ENCODE results near the gene NOX3. TPM values are rescaled to one million over a fixed set of nuclear protein-coding genes. Genes with fewer than 3 reads are reported as not detected.
"Not testable (repeated sequence)": the region's sequence is repeated elsewhere in the genome, so short reads cannot be mapped to it uniquely, and the experiment has no call there.

NOX3 gene
- total RNA-seq, 1 donor from 2014 or later = not detected

DNA sequence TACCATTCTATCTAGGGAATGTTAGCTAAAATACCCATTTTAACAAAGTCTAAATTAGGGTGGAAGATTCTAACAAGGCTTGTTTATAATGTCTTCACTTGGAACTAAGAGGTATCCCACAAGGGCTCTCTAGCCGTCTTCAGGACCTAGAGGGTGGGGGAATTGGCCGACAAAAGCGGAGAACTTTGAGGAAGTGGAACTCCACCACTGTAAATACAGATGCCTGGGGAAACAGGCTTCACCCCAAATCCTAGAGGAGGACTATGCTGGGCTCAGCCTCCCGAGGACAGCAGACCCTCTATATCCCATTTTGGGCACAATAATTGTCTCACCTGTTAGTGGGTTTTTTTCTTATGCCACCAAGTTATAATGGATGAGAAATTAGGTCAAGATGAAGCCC, 83.4 kb downstream of the NOX3 start:
- TF ChIP-seq POLR2AphosphoS5 (IDR thresholded peaks at IDR 0.05; ENCODE audit: insufficient read depth in 1 of 2, low read depth in 1 of 2) = no peak
- TF ChIP-seq CTCF (IDR thresholded peaks at IDR 0.05) = no peak
- TF ChIP-seq POLR2A (IDR thresholded peaks at IDR 0.05) = no peak
- H3K4me3 ChIP-seq = no peak overlapping the region
- H3K27me3 ChIP-seq = no peaks in the 10 kb centered on the region
- H3K27ac ChIP-seq = no peak overlapping the region
- DNase-seq (ENCODE audit: extremely low spot score in 2 of 2) = no peak
- intact Hi-C loops (cut with DNase I) = no loop called here
- no peaks in the 10 kb centered on the region for H3K36me3 ChIP-seq
- no peaks in the 10 kb centered on the region for H3K4me1 ChIP-seq
- no peaks in the 10 kb centered on the region for H3K9me3 ChIP-seq

GRCh38 chr6:155371230-155371629, 84.4 kb downstream of the NOX3 start:
- intact Hi-C loops (cut with DNase I) = no loop called here
- Histone ChIP-seq H3K36me3 (no peaks in the 10 kb centered on the region), H3K27ac (no peak overlapping the region), H3K9me3 (no peaks in the 10 kb centered on the region), H3K4me3 (no peak overlapping the region), H3K4me1 (no peaks in the 10 kb centered on the region), H3K27me3 (no peaks in the 10 kb centered on the region)
- DNase-seq (ENCODE audit: extremely low spot score in 2 of 2) = no peak
- TF ChIP-seq CTCF (IDR thresholded peaks at IDR 0.05) (no peak), POLR2AphosphoS5 (IDR thresholded peaks at IDR 0.05; ENCODE audit: insufficient read depth in 1 of 2, low read depth in 1 of 2) (no peak), POLR2A (IDR thresholded peaks at IDR 0.05) (no peak)

DNA sequence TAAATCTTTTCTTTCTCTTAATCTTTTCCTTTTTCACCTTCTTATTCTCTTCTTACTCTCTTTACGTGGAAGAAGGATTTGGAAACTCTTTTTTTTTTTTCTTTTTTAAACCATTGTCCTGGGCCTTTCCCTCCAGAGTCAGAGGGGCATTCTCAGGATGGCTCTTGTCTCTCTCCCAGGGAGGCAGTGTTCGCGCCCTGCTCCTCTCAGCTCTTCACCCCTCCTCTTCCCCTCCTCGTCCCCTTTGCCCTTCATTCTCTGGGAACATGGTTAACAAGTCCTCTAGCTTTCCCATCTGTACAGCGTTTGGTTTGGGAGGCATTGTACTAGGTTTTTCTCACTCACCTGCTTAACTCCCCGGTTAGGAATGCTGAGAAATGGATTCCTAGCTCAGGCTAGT, 89.3 kb downstream of the NOX3 start:
- intact Hi-C loops (cut with DNase I) = no loop called here
- Histone ChIP-seq H3K27me3 (no peaks in the 10 kb centered on the region), H3K9me3 (no peaks in the 10 kb centered on the region), H3K4me1 (no peaks in the 10 kb centered on the region), H3K27ac (no peak overlapping the region), H3K4me3 (no peak overlapping the region), H3K36me3 (no peaks in the 10 kb centered on the region)
- DNase-seq (ENCODE audit: extremely low spot score in 2 of 2) = no peak
- TF ChIP-seq POLR2AphosphoS5 (IDR thresholded peaks at IDR 0.05; ENCODE audit: insufficient read depth in 1 of 2, low read depth in 1 of 2) (no peak), POLR2A (IDR thresholded peaks at IDR 0.05) (no peak), CTCF (IDR thresholded peaks at IDR 0.05) (no peak)

- Histone ChIP-seq H3K4me1 (no peaks in the 10 kb centered on the region), H3K36me3 (no peaks in the 10 kb centered on the region), H3K27ac (no peak overlapping the region), H3K4me3 (no peak overlapping the region), H3K27me3 (no peaks in the 10 kb centered on the region), H3K9me3 (no peaks in the 10 kb centered on the region)
- TF ChIP-seq POLR2A (IDR thresholded peaks at IDR 0.05) (no peak), POLR2AphosphoS5 (IDR thresholded peaks at IDR 0.05; ENCODE audit: insufficient read depth in 1 of 2, low read depth in 1 of 2) (no peak), CTCF (IDR thresholded peaks at IDR 0.05) (no peak)
- DNase-seq (ENCODE audit: extremely low spot score in 2 of 2) = no peak
- intact Hi-C loops (cut with DNase I) = no loop called here
Observed at GRCh38 chr6:155364844-155365437, 90.7 kb downstream of the NOX3 start.

- H3K27ac ChIP-seq; intact Hi-C loops (cut with DNase I); H3K36me3 ChIP-seq; H3K27me3 ChIP-seq; DNase-seq (ENCODE audit: extremely low spot score in 2 of 2); H3K9me3 ChIP-seq; H3K4me3 ChIP-seq; H3K4me1 ChIP-seq: not testable (repeated sequence)
Observed at GRCh38 chr6:155364021-155364420, 91.6 kb downstream of the NOX3 start.

DNA sequence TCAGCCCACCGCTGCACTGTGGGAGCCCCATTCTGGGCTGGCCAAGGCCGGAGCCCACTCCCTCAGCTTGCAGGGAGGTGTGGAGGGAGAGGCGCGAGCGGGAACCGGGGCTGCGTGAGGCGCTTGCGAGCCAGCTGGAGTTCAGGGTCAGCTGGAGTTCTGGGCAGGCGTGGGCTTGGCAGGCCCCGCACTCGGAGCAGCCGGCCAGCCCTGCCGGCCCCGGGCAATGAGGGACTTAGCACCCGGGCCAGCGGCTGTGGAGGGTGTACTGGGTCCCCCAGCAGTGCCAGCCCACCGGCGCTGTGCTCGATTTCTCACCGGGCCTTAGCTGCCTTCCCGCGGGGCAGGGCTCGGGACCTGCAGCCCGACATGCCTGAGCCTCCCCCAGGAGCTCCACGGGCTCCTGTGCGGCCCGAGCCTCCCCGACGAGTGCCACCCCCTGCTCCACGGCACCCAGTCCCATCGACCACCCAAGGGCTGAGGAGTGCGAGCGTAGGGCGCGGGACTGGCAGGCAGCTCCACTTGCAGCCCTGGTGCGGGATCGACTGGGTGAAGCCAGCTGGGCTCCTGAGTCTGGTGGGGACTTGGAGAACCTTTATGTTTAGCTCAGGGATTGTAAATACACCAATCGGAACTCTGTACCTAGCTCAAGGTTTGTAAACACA, 92.5 kb downstream of the NOX3 start:
- H3K36me3 ChIP-seq; H3K4me3 ChIP-seq; H3K9me3 ChIP-seq; intact Hi-C loops (cut with DNase I); DNase-seq (ENCODE audit: extremely low spot score in 2 of 2); H3K4me1 ChIP-seq; H3K27me3 ChIP-seq; H3K27ac ChIP-seq: not testable (repeated sequence)

Data from vagina (tissue), 2 donors.